HEK293 (cell line): ENCODE measurements around the gene ICAM5.

Experiments
- CTCF ChIA-PET: fragments of 350-600 bp; formaldehyde crosslinking; extraction: SDS; loops from one replicate; lab custom pipeline; 2021; ENCODE audit warnings: antibody characterized with exemption; lab: Yijun Ruan, JAX
- POLR2A ChIA-PET: fragments of 300-600 bp; formaldehyde crosslinking; extraction: SDS; loops from one replicate; lab custom pipeline; 2020; ENCODE audit warnings: antibody characterized with exemption, inconsistent platforms; lab: Yijun Ruan, JAX
- H3K27ac ChIP-seq: fragments of 200-500 bp; sonication (Bioruptor generic); 2 replicates; pipeline ENCODE4 v1.5.1; 2014; ENCODE audit warnings: low read depth, low read length, control low read depth, inconsistent platforms; ENCODE audit errors: extremely low read depth
- H3K36me3 ChIP-seq, 2 experiments: fragments of 200-500 bp in 1 of 2; sonication (Bioruptor generic) in 1 of 2; 1 replicate in 1 of 2; 2 replicates in 1 of 2; pipeline ENCODE4 v1.5.1; 2014 to 2017; ENCODE audit warnings: inconsistent platforms in 2 of 2, low read length in 2 of 2; ENCODE audit not compliant: control insufficient read depth in 2 of 2, insufficient read depth in 1 of 2
- H3K4me1 ChIP-seq: fragments of 200-500 bp; sonication (Bioruptor generic); 2 replicates; pipeline ENCODE4 v1.5.1; 2014; ENCODE audit warnings: mild to moderate bottlenecking, low read length, inconsistent platforms; ENCODE audit not compliant: control insufficient read depth, insufficient read depth
- H3K4me3 ChIP-seq: 2 replicates; pipeline ENCODE4 v1.5.1; 2011; ENCODE audit warnings: low read depth, mild to moderate bottlenecking, control low read depth, low read length, moderate library complexity
- H3K9me3 ChIP-seq: fragments of 200-500 bp; sonication (Bioruptor generic); 2 replicates; pipeline ENCODE4 v1.5.1; 2014; ENCODE audit warnings: low read depth, low read length, inconsistent platforms; ENCODE audit not compliant: control insufficient read depth, insufficient read depth
- FEZF1 ChIP-seq: fragments of 450-650 bp; formaldehyde crosslinking; IDR thresholded peaks from 2 replicates; pipeline ENCODE4 v1.5.1; 2016; ENCODE audit warnings: missing biosample characterization, missing genetic modification characterization
- HOXA7 ChIP-seq: sonication (generic); formaldehyde crosslinking; IDR thresholded peaks from 2 replicates; pipeline ENCODE4 v1.8.1; 2022; ENCODE audit warnings: missing genetic modification reagents, borderline replicate concordance
- KLF7 ChIP-seq: fragments of 450-650 bp; formaldehyde crosslinking; IDR thresholded peaks from 2 replicates; pipeline ENCODE4 v1.5.1; 2016; ENCODE audit warnings: missing biosample characterization, missing genetic modification characterization, borderline replicate concordance
- MZF1 ChIP-seq: fragments of 450-650 bp; formaldehyde crosslinking; IDR thresholded peaks from 2 replicates; pipeline ENCODE4 v1.5.1; 2017; ENCODE audit warnings: missing biosample characterization, missing genetic modification characterization, borderline replicate concordance
- PATZ1 ChIP-seq: fragments of 450-650 bp; formaldehyde crosslinking; IDR thresholded peaks from 2 replicates; pipeline ENCODE4 v1.5.1; 2016; ENCODE audit warnings: missing biosample characterization, missing genetic modification characterization
- REPIN1 ChIP-seq: fragments of 450-650 bp; formaldehyde crosslinking; IDR thresholded peaks from 2 replicates; pipeline ENCODE4 v1.5.1; 2017; ENCODE audit warnings: missing biosample characterization, missing genetic modification characterization, low read depth
- SP2 ChIP-seq: fragments of 450-650 bp; formaldehyde crosslinking; IDR thresholded peaks from 2 replicates; pipeline ENCODE4 v1.5.1; 2016; ENCODE audit warnings: missing biosample characterization, missing genetic modification characterization
- ZBTB1 ChIP-seq: fragments of 450-650 bp; formaldehyde crosslinking; IDR thresholded peaks from 2 replicates; pipeline ENCODE4 v1.5.1; 2016; ENCODE audit warnings: missing biosample characterization, missing genetic modification characterization
- ZBTB21 ChIP-seq: fragments of 450-650 bp; formaldehyde crosslinking; IDR thresholded peaks from 2 replicates; pipeline ENCODE4 v1.5.1; 2017; ENCODE audit warnings: missing biosample characterization, missing genetic modification characterization
- ZBTB26 ChIP-seq: fragments of 450-650 bp; formaldehyde crosslinking; optimal IDR thresholded peaks from 2 replicates; pipeline ENCODE3; 2016; ENCODE audit warnings: missing biosample characterization, mild to moderate bottlenecking, missing genetic modification characterization
- ZFP37 ChIP-seq: fragments of 450-650 bp; formaldehyde crosslinking; IDR thresholded peaks from 2 replicates; pipeline ENCODE4 v1.5.1; 2016; ENCODE audit warnings: missing biosample characterization, missing genetic modification characterization
- ZNF10 ChIP-seq: fragments of 450-650 bp; formaldehyde crosslinking; IDR thresholded peaks from 2 replicates; pipeline ENCODE4 v1.5.1; 2017; ENCODE audit warnings: missing biosample characterization, missing genetic modification characterization
- ZNF155 ChIP-seq: fragments of 450-650 bp; formaldehyde crosslinking; IDR thresholded peaks from 2 replicates; pipeline ENCODE4 v1.5.1; 2016; ENCODE audit warnings: missing biosample characterization, missing genetic modification characterization
- ZNF24 ChIP-seq: fragments of 450-650 bp; formaldehyde crosslinking; IDR thresholded peaks from 2 replicates; pipeline ENCODE4 v1.5.1; 2016; ENCODE audit warnings: missing biosample characterization, missing genetic modification characterization
- ZNF473 ChIP-seq: fragments of 450-650 bp; formaldehyde crosslinking; IDR thresholded peaks from 2 replicates; pipeline ENCODE4 v1.5.1; 2017; ENCODE audit warnings: missing biosample characterization, missing genetic modification characterization
- ZNF561 ChIP-seq: fragments of 450-650 bp; IDR thresholded peaks from 2 replicates; pipeline ENCODE4 v1.5.1; 2018; ENCODE audit warnings: missing biosample characterization, missing genetic modification characterization, borderline replicate concordance
- ZNF571 ChIP-seq: fragments of 450-650 bp; formaldehyde crosslinking; IDR thresholded peaks from 2 replicates; pipeline ENCODE4 v1.5.0; 2017; ENCODE audit warnings: missing biosample characterization, missing genetic modification characterization
- ZNF580 ChIP-seq: fragments of 450-650 bp; formaldehyde crosslinking; IDR thresholded peaks from 2 replicates; pipeline ENCODE4 v1.5.1; 2016; ENCODE audit warnings: missing biosample characterization, missing genetic modification characterization
- ZNF585B ChIP-seq: fragments of 450-650 bp; formaldehyde crosslinking; IDR thresholded peaks from 2 replicates; pipeline ENCODE4 v1.5.1; 2016; ENCODE audit warnings: missing biosample characterization, missing genetic modification characterization
- ZNF639 ChIP-seq: fragments of 450-650 bp; formaldehyde crosslinking; IDR thresholded peaks from 2 replicates; pipeline ENCODE4 v1.5.1; 2016; ENCODE audit warnings: missing biosample characterization, missing genetic modification characterization
- ZNF658 ChIP-seq: fragments of 450-650 bp; formaldehyde crosslinking; IDR thresholded peaks from 2 replicates; pipeline ENCODE4; 2016; ENCODE audit warnings: missing biosample characterization, missing genetic modification characterization
- ZNF76 ChIP-seq: fragments of 450-650 bp; formaldehyde crosslinking; IDR thresholded peaks from 2 replicates; pipeline ENCODE4; 2016; ENCODE audit warnings: low read depth, missing biosample characterization, missing genetic modification characterization, borderline replicate concordance
- TF ChIP-seq, protein P1 (sequence below): fragments of 450-650 bp; formaldehyde crosslinking; IDR thresholded peaks from 2 replicates; pipeline ENCODE4 v1.5.1; 2016; ENCODE audit warnings: missing biosample characterization, missing genetic modification characterization
- TF ChIP-seq, protein P2 (sequence below): fragments of 450-650 bp; formaldehyde crosslinking; IDR thresholded peaks from 2 replicates; pipeline ENCODE4 v1.5.1; 2016; ENCODE audit warnings: missing biosample characterization, missing genetic modification characterization, low read depth
- TF ChIP-seq, protein P3 (sequence below): fragments of 450-650 bp; IDR thresholded peaks from 2 replicates; pipeline ENCODE4 v1.5.1; 2018; ENCODE audit warnings: missing biosample characterization, missing genetic modification characterization

Gene ICAM5

GRCh38 chr19:10251792-10252694 is 37.7 kb upstream of the ICAM5 start, which contains the start of gene MRPL4 (continued):
- TF ChIP-seq PATZ1, result peak; percentile 74
- peak; percentile 95 for TF ChIP-seq ZNF580 (tag by site-specific recombination)
- TF ChIP-seq KLF7 (tag by site-specific recombination), result peak; percentile 90
- TF ChIP-seq ZNF155 (tag by site-specific recombination), result no peak
- TF ChIP-seq HOXA7, result no peak
- peak; percentile 27; the same call in 1 of the 2 replicates for TF ChIP-seq FEZF1 (tag by site-specific recombination)
- TF ChIP-seq ZNF76 (tag by site-specific recombination), result peak; percentile 90
- TF ChIP-seq SP2 (tag by site-specific recombination), result peak; percentile 100
- peak; percentile 83; the same call in 1 of the 2 replicates for TF ChIP-seq ZBTB1 (tag by site-specific recombination)
- TF ChIP-seq ZNF571, result no peak
- no peak for TF ChIP-seq ZNF658 (tag by site-specific recombination)
- TF ChIP-seq REPIN1, result 0 out of 2 replicates have a peak, but pooled peaks have one; percentile 29
- TF ChIP-seq, protein P1, sequence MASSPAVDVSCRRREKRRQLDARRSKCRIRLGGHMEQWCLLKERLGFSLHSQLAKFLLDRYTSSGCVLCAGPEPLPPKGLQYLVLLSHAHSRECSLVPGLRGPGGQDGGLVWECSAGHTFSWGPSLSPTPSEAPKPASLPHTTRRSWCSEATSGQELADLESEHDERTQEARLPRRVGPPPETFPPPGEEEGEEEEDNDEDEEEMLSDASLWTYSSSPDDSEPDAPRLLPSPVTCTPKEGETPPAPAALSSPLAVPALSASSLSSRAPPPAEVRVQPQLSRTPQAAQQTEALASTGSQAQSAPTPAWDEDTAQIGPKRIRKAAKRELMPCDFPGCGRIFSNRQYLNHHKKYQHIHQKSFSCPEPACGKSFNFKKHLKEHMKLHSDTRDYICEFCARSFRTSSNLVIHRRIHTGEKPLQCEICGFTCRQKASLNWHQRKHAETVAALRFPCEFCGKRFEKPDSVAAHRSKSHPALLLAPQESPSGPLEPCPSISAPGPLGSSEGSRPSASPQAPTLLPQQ (tag by site-specific recombination), result peak; percentile 87
- TF ChIP-seq, protein P2, sequence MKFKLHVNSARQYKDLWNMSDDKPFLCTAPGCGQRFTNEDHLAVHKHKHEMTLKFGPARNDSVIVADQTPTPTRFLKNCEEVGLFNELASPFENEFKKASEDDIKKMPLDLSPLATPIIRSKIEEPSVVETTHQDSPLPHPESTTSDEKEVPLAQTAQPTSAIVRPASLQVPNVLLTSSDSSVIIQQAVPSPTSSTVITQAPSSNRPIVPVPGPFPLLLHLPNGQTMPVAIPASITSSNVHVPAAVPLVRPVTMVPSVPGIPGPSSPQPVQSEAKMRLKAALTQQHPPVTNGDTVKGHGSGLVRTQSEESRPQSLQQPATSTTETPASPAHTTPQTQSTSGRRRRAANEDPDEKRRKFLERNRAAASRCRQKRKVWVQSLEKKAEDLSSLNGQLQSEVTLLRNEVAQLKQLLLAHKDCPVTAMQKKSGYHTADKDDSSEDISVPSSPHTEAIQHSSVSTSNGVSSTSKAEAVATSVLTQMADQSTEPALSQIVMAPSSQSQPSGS (tag by site-specific recombination), result peak; percentile 98
- TF ChIP-seq MZF1 (tag by site-specific recombination), result no peak
- peak; percentile 69; the same call in 1 of the 2 replicates for TF ChIP-seq ZNF10 (tag by site-specific recombination)
- TF ChIP-seq ZNF473 (tag by site-specific recombination), result no peak
- peak; percentile 85; the same call in 1 of the 2 replicates for TF ChIP-seq ZNF24
- TF ChIP-seq ZNF585B (tag by site-specific recombination), result no peak

- Histone ChIP-seq H3K4me3 (peak overlapping the region; percentile 100), H3K36me3 (peaks cover 21 to 41% of the 10 kb centered on the region in 2 experiments; a peak in 2 of 3 replicates), H3K9me3 (no peaks in the 10 kb centered on the region), H3K27ac (peak overlapping the region; percentile 26; the same call in 1 of the 2 replicates), H3K4me1 (no peaks in the 10 kb centered on the region)
- CTCF ChIA-PET, result interaction anchor here (1.1 kb wide), 1 partner anchor 150 kb away, joined by 4 read pairs; the partner anchor contains the start of gene ANGPTL6
- POLR2A ChIA-PET, result interaction anchor here (1.6 kb wide), 1 partner anchor 58 kb away, joined by 6 read pairs; the partner anchor contains the start of gene DNMT1
- TF ChIP-seq ZFP37 (tag by site-specific recombination) (no peak), ZNF639 (no peak), ZBTB21 (no peak), ZBTB26 (tag by site-specific recombination) (no peak), ZNF561 (tag by site-specific recombination) (no peak)
- TF ChIP-seq, protein P2 (tag by site-specific recombination), result peak; percentile 77
- TF ChIP-seq, protein P3, sequence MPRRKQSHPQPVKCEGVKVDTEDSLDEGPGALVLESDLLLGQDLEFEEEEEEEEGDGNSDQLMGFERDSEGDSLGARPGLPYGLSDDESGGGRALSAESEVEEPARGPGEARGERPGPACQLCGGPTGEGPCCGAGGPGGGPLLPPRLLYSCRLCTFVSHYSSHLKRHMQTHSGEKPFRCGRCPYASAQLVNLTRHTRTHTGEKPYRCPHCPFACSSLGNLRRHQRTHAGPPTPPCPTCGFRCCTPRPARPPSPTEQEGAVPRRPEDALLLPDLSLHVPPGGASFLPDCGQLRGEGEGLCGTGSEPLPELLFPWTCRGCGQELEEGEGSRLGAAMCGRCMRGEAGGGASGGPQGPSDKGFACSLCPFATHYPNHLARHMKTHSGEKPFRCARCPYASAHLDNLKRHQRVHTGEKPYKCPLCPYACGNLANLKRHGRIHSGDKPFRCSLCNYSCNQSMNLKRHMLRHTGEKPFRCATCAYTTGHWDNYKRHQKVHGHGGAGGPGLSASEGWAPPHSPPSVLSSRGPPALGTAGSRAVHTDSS (tag by site-specific recombination), result no peak
Observed at GRCh38 chr19:10252707-10253106, 37.0 kb upstream of the ICAM5 start.
